ENCODE results near the gene PIK3R4. TPM values are rescaled to one million over a fixed set of nuclear protein-coding genes. Genes with fewer than 3 reads are reported as not detected.

Gene PIK3R4
- polyA plus RNA-seq, 1 donor (not counting 4 experiments of a cell fraction or from before 2014, with no cell fraction given) = 49.2 TPM

GRCh38 chr3:130682131-130682530, 64.5 kb downstream of the PIK3R4 start:
- no peaks in the 10 kb centered on the region for H3K4me1 ChIP-seq (ENCODE audit: control insufficient read depth, extremely low read depth, insufficient read depth, low read length)
- no peak overlapping the region for H2AFZ ChIP-seq (ENCODE audit: control insufficient read depth, low read length)
- H3K9me3 ChIP-seq (ENCODE audit: control insufficient read depth, low read depth, low read length) = no peaks in the 10 kb centered on the region
- no peaks in the 10 kb centered on the region for H3K79me2 ChIP-seq (ENCODE audit: control insufficient read depth, insufficient read depth, low read length)
- peaks cover 5 to 12% of the 10 kb centered on the region in 2 experiments for H3K36me3 ChIP-seq (ENCODE audit: control insufficient read depth in 2 of 2, extremely low read depth in 1 of 2, insufficient read depth in 2 of 2, low read length in 2 of 2)
- no peaks in the 10 kb centered on the region for H3K27me3 ChIP-seq (ENCODE audit: control insufficient read depth, extremely low read depth, insufficient read depth, low read length)
- no peak overlapping the region for H3K27ac ChIP-seq (ENCODE audit: control insufficient read depth, insufficient read depth, low read length)
- FAIRE-seq (no peak), DNase-seq (ENCODE audit: low read depth, low spot score) (no peak)
- H3K9me1 ChIP-seq (ENCODE audit: control insufficient read depth, extremely low read depth, insufficient read depth, low read length) = no peaks in the 10 kb centered on the region
- H3K4me2 ChIP-seq (ENCODE audit: control insufficient read depth, extremely low read depth, insufficient read depth, low read depth, low read length) = no peak overlapping the region
- no peak for TF ChIP-seq EZH2 (IDR thresholded peaks at IDR 0.05; ENCODE audit: low read length)
- TF ChIP-seq, protein P1, sequence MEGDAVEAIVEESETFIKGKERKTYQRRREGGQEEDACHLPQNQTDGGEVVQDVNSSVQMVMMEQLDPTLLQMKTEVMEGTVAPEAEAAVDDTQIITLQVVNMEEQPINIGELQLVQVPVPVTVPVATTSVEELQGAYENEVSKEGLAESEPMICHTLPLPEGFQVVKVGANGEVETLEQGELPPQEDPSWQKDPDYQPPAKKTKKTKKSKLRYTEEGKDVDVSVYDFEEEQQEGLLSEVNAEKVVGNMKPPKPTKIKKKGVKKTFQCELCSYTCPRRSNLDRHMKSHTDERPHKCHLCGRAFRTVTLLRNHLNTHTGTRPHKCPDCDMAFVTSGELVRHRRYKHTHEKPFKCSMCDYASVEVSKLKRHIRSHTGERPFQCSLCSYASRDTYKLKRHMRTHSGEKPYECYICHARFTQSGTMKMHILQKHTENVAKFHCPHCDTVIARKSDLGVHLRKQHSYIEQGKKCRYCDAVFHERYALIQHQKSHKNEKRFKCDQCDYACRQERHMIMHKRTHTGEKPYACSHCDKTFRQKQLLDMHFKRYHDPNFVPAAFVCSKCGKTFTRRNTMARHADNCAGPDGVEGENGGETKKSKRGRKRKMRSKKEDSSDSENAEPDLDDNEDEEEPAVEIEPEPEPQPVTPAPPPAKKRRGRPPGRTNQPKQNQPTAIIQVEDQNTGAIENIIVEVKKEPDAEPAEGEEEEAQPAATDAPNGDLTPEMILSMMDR (optimal IDR thresholded peaks at IDR 0.05 in 1 of 3, IDR thresholded peaks at IDR 0.05 in 1 of 3, conservative IDR thresholded peaks at IDR 0.05 in 1 of 3; ENCODE audit: extremely low read depth in 1 of 3, insufficient read depth in 2 of 3, low read length in 3 of 3) = no peak
- dilution Hi-C loops (cut with MboI; ENCODE audit: extremely low pct_ligation_motif_present, low sequenced_read_pairs) = no loop called here
- H3K4me3 ChIP-seq (ENCODE audit: control insufficient read depth in 2 of 3, extremely low read depth in 1 of 3, insufficient read depth in 2 of 3, low read depth in 1 of 3, low read length in 3 of 3) = no peak overlapping the region
- H4K20me1 ChIP-seq (ENCODE audit: control insufficient read depth, extremely low read depth, insufficient read depth, low read length) = no peaks in the 10 kb centered on the region
- no peak overlapping the region for H3K9ac ChIP-seq (ENCODE audit: control insufficient read depth, extremely low read depth, insufficient read depth, low read length)

DNA sequence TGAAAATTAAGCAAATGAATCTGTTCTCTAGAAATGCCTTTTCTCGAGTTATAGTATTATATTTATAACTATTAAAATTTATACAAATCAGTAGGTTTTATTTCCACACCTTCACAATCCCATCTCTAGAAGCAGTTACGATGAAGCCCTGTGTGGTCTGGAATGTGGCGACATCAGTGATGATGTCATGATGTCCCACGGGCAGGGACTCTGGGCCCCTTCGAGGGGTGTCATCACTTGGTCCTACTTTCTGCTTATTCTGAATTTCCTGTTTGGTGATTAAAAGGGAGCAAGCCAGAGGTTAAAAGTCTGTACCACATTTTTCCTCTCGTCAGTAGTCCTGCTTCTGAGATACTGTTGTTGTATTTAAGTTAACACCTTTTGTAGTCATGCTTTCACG, 67.4 kb downstream of the PIK3R4 start:
- no peaks in the 10 kb centered on the region for H3K9me3 ChIP-seq (ENCODE audit: control insufficient read depth, low read depth, low read length)
- no peak overlapping the region for H3K4me3 ChIP-seq (ENCODE audit: control insufficient read depth in 2 of 3, extremely low read depth in 1 of 3, insufficient read depth in 2 of 3, low read depth in 1 of 3, low read length in 3 of 3)
- no peak for TF ChIP-seq EZH2 (IDR thresholded peaks at IDR 0.05; ENCODE audit: low read length)
- TF ChIP-seq, protein P1 (optimal IDR thresholded peaks at IDR 0.05 in 1 of 3, IDR thresholded peaks at IDR 0.05 in 1 of 3, conservative IDR thresholded peaks at IDR 0.05 in 1 of 3; ENCODE audit: extremely low read depth in 1 of 3, insufficient read depth in 2 of 3, low read length in 3 of 3) = no peak
- no peak overlapping the region for H2AFZ ChIP-seq (ENCODE audit: control insufficient read depth, low read length)
- H3K9ac ChIP-seq (ENCODE audit: control insufficient read depth, extremely low read depth, insufficient read depth, low read length) = no peak overlapping the region
- dilution Hi-C loops (cut with MboI; ENCODE audit: extremely low pct_ligation_motif_present, low sequenced_read_pairs) = no loop called here
- H3K9me1 ChIP-seq (ENCODE audit: control insufficient read depth, extremely low read depth, insufficient read depth, low read length) = no peaks in the 10 kb centered on the region
- no peak for FAIRE-seq
- no peak overlapping the region for H3K27ac ChIP-seq (ENCODE audit: control insufficient read depth, insufficient read depth, low read length)
- H3K4me2 ChIP-seq (ENCODE audit: control insufficient read depth, extremely low read depth, insufficient read depth, low read depth, low read length) = no peak overlapping the region
- no peaks in the 10 kb centered on the region for H3K27me3 ChIP-seq (ENCODE audit: control insufficient read depth, extremely low read depth, insufficient read depth, low read length)
- H3K36me3 ChIP-seq (ENCODE audit: control insufficient read depth in 2 of 2, extremely low read depth in 1 of 2, insufficient read depth in 2 of 2, low read length in 2 of 2) = peaks cover 5 to 10% of the 10 kb centered on the region in 2 experiments
- no peak for DNase-seq (ENCODE audit: low read depth, low spot score)
- H4K20me1 ChIP-seq (ENCODE audit: control insufficient read depth, extremely low read depth, insufficient read depth, low read length) = no peaks in the 10 kb centered on the region
- H3K79me2 ChIP-seq (ENCODE audit: control insufficient read depth, insufficient read depth, low read length) = no peaks in the 10 kb centered on the region
- H3K4me1 ChIP-seq (ENCODE audit: control insufficient read depth, extremely low read depth, insufficient read depth, low read length) = no peaks in the 10 kb centered on the region
